ENCODE data around the gene MAPK8IP3.

MAPK8IP3 gene

DNA sequence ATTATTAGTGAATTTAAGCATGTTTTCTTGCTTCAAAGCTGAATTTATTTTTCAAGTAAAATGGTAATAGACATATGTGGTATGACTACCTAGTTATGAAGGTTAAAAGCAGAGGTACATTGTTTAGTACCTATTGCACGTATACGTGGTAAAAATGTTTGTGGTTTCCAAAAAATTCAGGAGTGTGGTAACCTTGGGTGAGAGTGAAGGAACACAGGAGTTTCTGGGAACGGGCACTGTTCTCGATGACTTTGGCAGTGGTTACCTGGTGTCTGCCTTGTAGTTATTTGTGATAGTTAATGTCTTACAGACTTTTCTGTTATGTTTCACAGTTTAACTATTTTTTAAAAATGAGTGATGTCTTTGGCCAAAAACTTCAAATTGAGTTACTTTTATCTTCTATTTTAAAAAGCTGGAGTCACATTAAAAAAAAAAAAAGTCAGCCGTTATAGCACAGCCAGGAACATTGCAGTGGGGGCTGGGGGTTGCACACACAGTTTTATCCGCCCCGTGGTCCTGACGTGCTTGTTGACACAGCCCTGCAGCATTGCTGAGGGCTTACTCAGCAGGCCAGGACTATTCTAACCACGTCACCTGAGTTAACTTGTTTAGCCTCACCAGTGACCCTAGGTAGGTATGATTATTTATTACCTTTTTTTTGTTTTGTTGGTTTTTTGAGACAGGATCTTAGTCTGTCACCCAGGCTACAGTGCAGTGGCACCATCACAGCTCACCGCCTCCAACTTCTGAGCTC, 17.0 kb upstream of the MAPK8IP3 start:
- H3K9me3 ChIP-seq (ENCODE audit: insufficient read depth, low read depth, low read length) = no peaks in the 10 kb centered on the region
- TF ChIP-seq, protein P1, sequence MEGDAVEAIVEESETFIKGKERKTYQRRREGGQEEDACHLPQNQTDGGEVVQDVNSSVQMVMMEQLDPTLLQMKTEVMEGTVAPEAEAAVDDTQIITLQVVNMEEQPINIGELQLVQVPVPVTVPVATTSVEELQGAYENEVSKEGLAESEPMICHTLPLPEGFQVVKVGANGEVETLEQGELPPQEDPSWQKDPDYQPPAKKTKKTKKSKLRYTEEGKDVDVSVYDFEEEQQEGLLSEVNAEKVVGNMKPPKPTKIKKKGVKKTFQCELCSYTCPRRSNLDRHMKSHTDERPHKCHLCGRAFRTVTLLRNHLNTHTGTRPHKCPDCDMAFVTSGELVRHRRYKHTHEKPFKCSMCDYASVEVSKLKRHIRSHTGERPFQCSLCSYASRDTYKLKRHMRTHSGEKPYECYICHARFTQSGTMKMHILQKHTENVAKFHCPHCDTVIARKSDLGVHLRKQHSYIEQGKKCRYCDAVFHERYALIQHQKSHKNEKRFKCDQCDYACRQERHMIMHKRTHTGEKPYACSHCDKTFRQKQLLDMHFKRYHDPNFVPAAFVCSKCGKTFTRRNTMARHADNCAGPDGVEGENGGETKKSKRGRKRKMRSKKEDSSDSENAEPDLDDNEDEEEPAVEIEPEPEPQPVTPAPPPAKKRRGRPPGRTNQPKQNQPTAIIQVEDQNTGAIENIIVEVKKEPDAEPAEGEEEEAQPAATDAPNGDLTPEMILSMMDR (conservative IDR thresholded peaks at IDR 0.05; ENCODE audit: low read length) = no peak
- no peak for TF ChIP-seq EZH2phosphoT487 (IDR thresholded peaks at IDR 0.05; ENCODE audit: borderline replicate concordance)
- H3K79me2 ChIP-seq (ENCODE audit: insufficient read depth, low read length) = peaks cover 49% of the 10 kb centered on the region; the same call in 1 of the 2 replicates
- H3K27me3 ChIP-seq (ENCODE audit: insufficient read depth, low read length, poor library complexity, severe bottlenecking) = no peaks in the 10 kb centered on the region
- no peaks in the 10 kb centered on the region for H3K4me1 ChIP-seq (ENCODE audit: insufficient read depth, low read length, poor library complexity, severe bottlenecking)
- H2AFZ ChIP-seq (ENCODE audit: low read length) = no peak overlapping the region
- H3K4me2 ChIP-seq (ENCODE audit: low read depth, low read length, poor library complexity, severe bottlenecking) = no peak overlapping the region
- no peaks in the 10 kb centered on the region for H3K9me2 ChIP-seq (replicated peaks; ENCODE audit: low read depth, low read length)
- no peaks in the 10 kb centered on the region for H3F3A ChIP-seq (ENCODE audit: low read depth)
- peaks cover 2% of the 10 kb centered on the region for H4K20me1 ChIP-seq (ENCODE audit: insufficient read depth, low read length, poor library complexity, severe bottlenecking)
- H3K36me3 ChIP-seq (ENCODE audit: insufficient read depth, low read length) = peaks cover 42% of the 10 kb centered on the region; the same call in 1 of the 2 replicates
- no peak overlapping the region for H3K4me3 ChIP-seq (ENCODE audit: low read length, poor library complexity, severe bottlenecking)
- no peak overlapping the region for H3K9ac ChIP-seq (ENCODE audit: low read depth, low read length, poor library complexity, severe bottlenecking)

DNA sequence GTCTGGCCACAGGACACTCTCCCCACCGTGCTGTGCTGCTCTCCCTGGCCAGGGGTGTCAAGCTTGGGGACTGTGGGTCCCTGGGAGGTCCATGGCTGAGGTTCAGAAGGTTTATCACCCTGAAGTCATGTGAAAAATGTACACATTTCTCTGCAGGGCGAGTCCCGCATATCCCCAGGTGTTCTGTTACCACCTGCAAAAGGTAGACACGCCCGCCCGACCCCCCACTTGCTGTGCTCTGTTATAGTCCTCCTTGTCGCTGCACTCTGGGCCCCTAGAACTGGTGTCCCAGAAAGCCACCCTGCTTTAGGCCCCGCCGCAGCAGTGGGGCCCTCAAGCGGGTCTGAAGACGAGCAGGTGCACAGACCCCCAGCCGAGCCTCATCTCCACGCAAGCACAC, 16.1 kb upstream of the MAPK8IP3 start:
- Histone ChIP-seq H3K79me2 (ENCODE audit: insufficient read depth, low read length) (peaks cover 46% of the 10 kb centered on the region; the same call in 1 of the 2 replicates), H3K4me3 (ENCODE audit: low read length, poor library complexity, severe bottlenecking) (no peak overlapping the region), H3K4me1 (ENCODE audit: insufficient read depth, low read length, poor library complexity, severe bottlenecking) (no peaks in the 10 kb centered on the region), H3K27me3 (ENCODE audit: insufficient read depth, low read length, poor library complexity, severe bottlenecking) (no peaks in the 10 kb centered on the region), H4K20me1 (ENCODE audit: insufficient read depth, low read length, poor library complexity, severe bottlenecking) (peaks cover 2% of the 10 kb centered on the region), H3K36me3 (ENCODE audit: insufficient read depth, low read length) (peaks cover 49% of the 10 kb centered on the region; the same call in 1 of the 2 replicates), H3K9me2 (replicated peaks; ENCODE audit: low read depth, low read length) (no peaks in the 10 kb centered on the region), H3K9me3 (ENCODE audit: insufficient read depth, low read depth, low read length) (no peaks in the 10 kb centered on the region), H3F3A (ENCODE audit: low read depth) (no peaks in the 10 kb centered on the region), H3K4me2 (ENCODE audit: low read depth, low read length, poor library complexity, severe bottlenecking) (no peak overlapping the region), H2AFZ (ENCODE audit: low read length) (no peak overlapping the region), H3K9ac (ENCODE audit: low read depth, low read length, poor library complexity, severe bottlenecking) (no peak overlapping the region)
- TF ChIP-seq, protein P1 (conservative IDR thresholded peaks at IDR 0.05; ENCODE audit: low read length) = no peak
- TF ChIP-seq EZH2phosphoT487 (IDR thresholded peaks at IDR 0.05; ENCODE audit: borderline replicate concordance) = no peak

DNA sequence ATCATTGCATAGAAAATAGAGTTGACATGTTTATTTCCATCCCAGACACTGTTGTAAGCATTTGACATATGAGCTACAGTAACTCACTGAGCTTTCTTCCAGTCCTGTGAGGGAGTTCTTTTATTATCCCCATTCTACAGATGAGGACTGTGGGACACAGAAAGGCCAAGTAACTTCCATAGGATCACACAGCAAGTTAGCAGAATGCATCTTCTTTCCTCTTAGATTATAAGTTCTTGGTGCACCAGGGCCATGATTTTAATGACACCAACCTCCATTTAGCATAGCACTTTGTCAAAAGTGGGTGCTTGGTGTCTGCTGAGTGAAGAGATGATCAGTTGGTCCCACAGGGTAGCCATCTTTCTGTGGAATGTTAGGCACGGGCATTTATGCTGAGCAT, 15.2 kb upstream of the MAPK8IP3 start:
- H3K79me2 ChIP-seq (ENCODE audit: insufficient read depth, low read length) = peaks cover 39% of the 10 kb centered on the region; the same call in 1 of the 2 replicates

More for the DNA sequence above, 15.2 kb upstream of the MAPK8IP3 start:
- H3K9ac ChIP-seq (ENCODE audit: low read depth, low read length, poor library complexity, severe bottlenecking) = no peak overlapping the region
- H3K4me2 ChIP-seq (ENCODE audit: low read depth, low read length, poor library complexity, severe bottlenecking) = no peak overlapping the region
- no peaks in the 10 kb centered on the region for H3F3A ChIP-seq (ENCODE audit: low read depth)
- TF ChIP-seq EZH2phosphoT487 (IDR thresholded peaks at IDR 0.05; ENCODE audit: borderline replicate concordance) = no peak
- TF ChIP-seq, protein P1 (conservative IDR thresholded peaks at IDR 0.05; ENCODE audit: low read length) = no peak
- H2AFZ ChIP-seq (ENCODE audit: low read length) = no peak overlapping the region
- H3K4me3 ChIP-seq (ENCODE audit: low read length, poor library complexity, severe bottlenecking) = no peak overlapping the region
- H3K27me3 ChIP-seq (ENCODE audit: insufficient read depth, low read length, poor library complexity, severe bottlenecking) = no peaks in the 10 kb centered on the region
- H3K4me1 ChIP-seq (ENCODE audit: insufficient read depth, low read length, poor library complexity, severe bottlenecking) = no peaks in the 10 kb centered on the region
- H3K9me3 ChIP-seq (ENCODE audit: insufficient read depth, low read depth, low read length) = no peaks in the 10 kb centered on the region
- peaks cover 49% of the 10 kb centered on the region; the same call in 1 of the 2 replicates for H3K36me3 ChIP-seq (ENCODE audit: insufficient read depth, low read length)
- no peaks in the 10 kb centered on the region for H3K9me2 ChIP-seq (replicated peaks; ENCODE audit: low read depth, low read length)
- H4K20me1 ChIP-seq (ENCODE audit: insufficient read depth, low read length, poor library complexity, severe bottlenecking) = peaks cover 2% of the 10 kb centered on the region

Data from Loucy (cell line).